NCI-H510A (cell line): Measurements from ENCODE around the gene MEGF6.
"Not testable (repeated sequence)": the region's sequence is repeated elsewhere in the genome, so short reads cannot be mapped to it uniquely, and the experiment has no call there.

ENCODE experiments used
- DNase-seq: peaks from one replicate; lab custom pipeline; 2025; lab: John Stamatoyannopoulos, UW

MEGF6 gene

DNA sequence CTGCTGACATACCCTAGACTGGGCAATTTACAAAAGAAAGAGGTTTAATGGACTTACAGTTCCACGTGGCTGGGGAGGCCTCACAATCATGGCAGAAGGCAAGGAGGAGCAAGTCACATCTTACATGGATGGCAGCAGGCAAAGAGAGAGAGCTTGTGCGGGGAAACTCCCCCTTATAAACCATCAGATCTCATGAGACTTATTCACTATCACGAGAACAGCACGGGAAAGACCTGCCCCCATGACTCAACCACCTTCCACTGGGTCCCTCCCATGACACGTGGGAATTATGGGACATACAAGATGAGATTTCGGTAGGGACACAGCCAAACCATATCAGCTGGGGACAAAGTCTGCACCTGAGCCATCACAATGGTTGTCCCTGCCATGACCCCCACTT lies 35.8 kb downstream of the MEGF6 start:
- DNase-seq = not testable (repeated sequence)

DNA sequence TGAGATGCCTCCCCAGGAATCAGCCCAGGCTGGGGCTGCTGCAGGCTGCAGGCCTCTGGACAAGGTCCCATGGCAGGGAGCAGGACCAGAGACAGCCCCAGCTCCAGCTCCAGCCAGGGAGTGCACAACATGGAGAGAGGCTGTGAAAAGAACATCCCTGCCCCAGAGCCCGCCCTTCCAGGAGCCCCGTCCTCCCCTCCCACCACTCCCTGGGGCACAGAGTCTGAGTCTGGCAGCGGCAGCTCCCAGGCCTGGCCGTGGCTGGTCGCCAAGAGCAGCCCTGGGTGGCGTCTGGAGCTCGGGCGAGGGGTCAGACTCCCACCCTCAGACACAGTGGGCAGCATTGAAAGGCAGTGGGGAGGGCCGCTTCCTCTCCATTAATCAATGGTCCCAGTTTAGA lies 37.8 kb downstream of the MEGF6 start:
- DNase-seq = no peak

DNA sequence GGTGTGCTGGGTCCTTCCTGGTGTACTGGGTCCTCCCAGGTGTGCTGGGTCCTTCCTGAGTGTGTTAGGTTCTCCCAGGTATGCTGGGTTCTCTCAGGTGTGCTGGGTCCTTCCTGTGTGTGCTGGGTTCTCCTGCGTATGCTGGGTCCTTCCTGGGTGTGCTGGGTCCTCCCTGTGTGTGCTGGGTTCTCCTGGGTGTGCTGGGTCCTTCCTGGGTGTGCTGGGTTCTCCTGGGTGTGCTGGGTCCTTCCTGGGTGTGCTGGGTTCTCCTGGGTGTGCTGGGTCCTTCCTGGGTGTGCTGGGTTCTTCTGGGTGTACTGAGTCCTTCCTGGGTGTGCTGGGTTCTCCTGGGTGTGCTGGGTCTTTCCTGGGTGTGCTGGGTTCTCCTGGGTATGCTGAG lies 38.7 kb downstream of the MEGF6 start:
- DNase-seq = not testable (repeated sequence)

DNA sequence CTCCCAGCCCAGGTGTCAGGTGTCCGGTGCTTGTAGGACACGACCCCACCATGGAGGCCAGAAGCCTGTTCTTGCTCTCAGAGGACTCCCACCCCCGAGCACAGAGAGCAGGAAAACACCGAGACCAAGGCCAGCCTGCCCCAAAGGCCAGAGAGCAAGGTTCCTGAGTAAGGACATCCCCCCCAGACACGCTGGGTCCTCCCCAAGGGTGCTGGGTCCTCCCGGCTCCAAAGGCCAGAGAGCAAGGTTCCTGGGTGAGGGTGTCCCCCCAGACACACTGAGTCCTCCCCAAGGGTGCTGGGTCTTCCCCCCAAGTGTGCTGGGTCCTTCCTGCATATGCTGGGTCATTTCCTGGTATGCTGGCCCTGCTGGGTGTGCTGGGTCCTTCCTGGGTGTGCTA lies 40.0 kb downstream of the MEGF6 start:
- no peak for DNase-seq

DNA sequence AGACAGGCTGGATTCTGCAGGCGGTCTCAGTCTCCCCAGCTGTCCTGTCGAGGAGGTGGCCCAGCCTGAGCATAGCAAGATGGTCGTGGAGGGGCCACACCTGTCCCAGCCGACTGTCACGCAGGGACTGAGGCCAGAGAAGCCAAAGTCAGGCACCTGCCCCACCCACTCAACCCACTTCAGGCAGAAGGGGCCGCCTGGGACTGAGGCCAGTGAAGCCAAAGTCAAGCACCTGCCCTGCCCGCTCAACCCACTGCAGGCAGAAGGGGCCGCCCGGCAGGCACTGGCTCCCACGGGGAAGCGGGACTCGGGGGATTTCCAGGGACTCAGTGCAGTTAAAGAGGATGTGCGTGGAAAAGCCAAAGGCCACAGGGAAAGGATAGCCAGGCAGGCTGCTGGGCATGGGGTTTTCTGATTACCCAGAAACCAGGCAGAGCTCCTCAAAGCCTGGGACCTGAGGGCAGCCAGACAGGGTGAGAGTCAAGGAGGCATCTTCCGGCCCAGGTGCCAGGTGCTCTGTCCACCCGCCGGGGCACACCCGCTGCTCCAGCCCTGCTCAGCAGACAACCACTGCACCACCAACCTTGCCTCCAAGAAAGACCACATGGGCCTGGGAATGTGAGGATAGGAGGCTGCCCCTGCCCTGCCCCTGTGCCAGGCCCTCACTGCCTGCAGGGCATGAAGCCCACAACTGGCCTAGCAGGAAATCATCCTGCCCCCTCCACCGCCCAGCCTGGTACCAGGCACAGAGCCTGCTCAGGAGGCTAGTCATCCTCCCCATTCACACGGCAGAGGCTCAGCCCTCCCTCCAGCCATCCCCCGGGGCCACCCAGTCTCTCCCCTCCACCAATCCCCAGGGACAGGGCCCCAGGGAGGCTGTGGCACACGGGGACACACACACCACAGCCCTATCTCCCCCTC lies 41.0 kb downstream of the MEGF6 start:
- no peak for DNase-seq

DNA sequence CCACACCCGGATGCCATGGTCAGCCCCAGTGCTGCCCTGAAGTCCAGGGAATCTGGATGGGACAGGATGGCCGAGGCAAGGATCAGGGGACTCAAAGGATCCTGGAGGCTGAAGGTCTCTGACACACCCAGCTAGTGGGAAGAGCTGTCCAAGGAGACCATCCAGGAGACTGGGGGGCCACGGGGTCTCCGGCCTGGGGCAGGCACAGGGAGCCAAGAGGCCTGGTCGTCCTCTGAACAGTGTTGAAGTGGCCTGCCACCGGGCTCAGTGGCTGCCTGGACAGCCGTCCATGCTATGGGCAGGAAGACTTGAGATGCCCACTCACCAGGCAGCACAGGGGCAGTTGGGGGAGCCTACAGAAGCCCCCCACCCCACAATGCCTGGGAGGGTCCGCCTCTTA lies 41.9 kb downstream of the MEGF6 start:
- DNase-seq = no peak

DNA sequence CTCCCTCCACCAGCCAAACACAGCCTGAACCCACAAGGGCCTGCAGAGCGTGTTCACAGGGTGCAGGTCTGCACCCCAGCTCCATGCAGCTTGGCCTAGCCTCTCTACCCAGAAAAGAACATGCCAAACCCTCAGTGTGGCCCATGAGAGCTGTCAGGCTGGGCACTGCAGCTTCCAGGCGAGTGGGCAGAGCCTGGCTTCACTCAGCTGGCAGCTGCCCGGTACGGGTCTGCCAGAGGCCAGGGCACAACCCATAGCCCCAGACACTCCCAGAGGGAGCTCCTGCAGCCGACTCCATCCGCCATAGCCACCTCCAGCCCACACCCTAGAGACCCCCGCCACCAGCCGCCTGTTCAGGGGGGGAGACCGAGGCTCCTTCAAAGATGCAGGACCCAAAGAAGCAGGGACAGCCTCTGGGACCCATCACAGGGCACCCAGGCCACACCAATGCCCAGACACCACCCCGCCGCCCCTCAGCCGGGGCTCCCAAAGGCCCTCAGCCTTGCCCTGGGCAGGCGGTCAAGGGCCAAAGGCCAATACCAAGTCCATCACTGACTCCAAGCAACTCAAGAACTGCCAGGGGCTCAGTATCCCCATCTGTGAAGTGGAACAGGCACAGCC lies 42.4 kb downstream of the MEGF6 start:
- no peak for DNase-seq

DNA sequence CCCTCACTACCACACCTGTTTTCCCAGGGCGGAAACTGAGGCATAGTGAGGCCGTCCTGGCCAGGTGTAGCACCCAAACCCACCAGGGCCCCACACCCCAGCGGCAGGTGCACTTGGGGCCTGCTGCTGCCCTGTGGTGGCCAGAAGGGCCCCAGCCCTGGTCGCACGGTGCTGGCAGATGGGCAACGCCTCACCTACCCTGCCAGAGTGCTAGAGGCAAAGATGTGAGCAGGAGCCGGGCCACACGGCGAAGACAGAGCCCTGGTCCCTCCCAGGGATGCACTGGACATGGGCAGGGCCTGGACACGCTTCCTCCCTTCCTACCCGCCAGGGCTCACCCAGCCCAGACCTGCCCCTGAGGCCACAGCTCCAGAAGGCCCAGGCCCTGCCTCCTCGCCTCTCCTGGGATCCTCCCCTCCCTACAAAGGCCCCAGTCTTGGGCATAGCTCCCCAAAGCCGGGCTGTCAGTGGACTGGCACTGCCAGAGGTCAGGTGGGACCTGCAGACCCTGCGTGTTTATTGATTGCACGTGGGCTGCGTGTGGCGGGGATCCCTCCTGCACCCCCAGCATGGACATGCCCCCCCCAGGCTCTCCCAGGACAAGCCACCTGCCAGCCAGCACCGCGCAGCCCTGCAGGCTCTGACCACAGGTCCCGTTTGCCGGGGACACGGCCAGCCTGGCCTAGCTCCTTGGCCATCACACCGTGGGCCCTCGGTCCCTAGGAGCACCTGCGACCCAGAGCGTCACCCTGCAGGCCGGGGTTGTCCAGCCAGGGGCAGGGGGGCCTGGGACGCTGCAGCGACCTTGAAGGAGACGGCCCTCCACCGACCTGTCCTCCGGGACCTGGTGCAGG lies 44.1 kb downstream of the MEGF6 start:
- no peak for DNase-seq

DNA sequence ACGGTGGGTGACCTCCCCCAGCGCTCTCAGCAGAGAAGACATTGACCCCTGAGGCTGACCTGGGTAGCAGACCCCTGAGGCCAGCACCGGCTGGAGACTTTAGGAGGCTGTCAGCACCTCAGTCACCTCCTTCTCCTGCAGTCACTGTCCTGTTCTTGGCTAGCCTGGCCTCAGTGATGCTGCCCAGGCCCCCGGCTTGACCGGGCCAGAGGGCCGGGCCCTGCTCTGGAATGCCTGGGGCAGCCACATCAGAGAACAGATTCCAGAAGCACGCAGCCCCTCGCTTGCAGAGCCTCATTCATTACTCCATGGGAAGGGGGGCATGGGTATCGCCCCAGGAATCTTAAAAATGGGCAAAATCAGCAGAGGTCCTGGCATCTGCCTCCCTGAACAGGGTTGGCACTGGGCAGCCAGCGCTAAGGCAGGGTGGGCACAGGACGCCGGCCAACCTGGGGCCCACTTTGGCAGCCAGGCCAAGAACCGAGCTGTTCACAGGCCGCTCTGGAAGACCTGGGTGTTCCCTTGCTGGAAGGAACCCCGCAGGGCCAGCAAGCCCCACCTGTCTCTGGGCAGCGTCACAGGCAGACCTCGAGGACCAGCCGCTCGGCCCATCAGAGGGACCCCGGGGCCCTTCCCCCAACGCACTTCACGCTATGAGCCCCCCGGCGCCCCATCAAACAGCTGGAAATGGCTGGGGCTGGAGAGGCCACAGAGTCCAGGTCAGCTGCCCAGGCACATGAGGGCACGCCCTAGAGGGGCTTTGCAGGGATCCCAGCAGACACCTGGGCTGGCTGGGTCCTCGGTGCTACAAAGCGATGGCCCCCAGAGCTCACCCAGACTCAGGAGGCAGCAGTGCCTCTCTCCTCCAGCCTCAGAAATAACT lies 45.1 kb downstream of the MEGF6 start:
- DNase-seq = no peak

DNA sequence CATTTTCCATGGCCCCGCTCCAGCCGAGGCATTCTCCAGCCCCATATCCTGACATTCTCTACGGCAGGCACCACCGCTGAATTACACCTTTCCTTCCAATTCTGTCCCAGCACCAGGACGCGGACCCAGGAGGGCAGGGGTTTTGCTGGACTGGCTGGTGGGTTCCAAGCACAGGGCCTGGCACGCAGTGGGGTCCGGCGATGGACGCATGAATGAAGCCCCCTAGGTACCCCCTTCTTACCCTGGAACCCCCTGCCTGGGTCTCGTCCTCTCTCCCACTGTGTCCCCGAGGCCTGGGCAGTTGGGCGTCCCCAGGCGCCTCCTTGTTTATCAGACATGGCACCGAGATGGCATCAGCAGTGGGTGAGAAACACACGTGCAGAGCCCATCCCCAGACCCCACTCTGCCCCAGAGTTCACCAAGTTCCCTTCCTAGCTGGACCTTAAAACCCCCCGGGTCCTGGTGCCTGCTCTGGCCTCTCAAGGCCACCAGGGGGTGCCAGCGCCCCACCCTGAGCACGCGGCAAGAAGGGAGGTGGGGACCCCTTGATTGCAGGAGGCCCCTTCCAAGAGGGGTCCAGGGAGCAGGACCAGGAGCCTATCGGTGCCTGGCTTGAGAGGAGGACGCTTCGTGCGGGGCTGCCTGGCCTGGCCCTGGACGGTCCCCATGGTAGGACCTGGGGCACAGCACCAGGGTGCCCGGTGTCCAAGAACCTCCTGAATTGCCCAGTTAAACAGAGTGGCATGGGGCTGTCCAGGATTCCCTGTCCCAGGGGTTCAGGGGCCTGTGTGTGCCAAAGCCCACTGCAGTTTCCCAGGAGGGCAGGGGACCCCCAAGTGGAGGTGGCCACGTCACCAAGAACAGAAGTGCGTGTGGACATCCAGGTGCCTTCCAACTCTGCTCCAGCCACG lies 46.1 kb downstream of the MEGF6 start:
- no peak for DNase-seq

DNA sequence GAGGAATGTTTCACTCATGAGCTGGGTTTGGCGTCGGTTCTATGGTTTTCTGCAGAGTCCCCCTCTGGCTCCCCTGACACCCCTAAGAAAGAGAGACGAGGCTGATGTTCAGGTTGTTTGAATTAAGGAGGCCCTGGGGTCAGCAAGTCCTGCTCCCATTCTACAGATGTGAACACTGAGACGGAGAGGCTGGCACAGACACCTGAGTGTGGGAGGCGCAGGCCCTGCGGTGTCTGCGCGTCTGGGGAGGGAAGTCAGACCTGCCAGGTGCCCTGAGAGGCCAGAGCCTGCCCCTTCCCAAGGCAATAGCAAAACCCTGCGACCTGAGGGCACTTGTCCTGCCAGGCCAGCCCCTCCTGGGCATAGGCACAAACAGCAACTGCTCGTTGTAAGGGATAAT lies 47.7 kb downstream of the MEGF6 start:
- no peak for DNase-seq

DNA sequence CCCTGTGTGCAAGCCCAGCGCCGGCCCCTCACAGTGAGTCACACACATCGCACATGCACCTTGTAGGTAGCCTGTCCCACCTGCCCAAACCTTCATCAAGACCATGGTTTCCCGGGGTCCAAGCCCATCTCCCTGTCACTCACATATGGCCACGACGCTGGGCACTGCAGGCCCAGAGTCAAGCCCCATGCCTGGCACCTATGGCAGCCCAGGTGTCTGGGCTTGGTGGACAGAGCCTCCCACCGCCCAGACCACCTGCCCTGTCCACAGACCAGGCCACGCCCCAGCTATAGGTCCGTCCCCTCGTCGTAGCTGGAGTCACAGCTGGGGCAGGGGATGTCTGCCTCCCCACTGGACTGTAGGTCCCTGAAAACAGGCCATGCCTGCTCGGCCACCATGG lies 48.2 kb downstream of the MEGF6 start:
- no peak for DNase-seq

DNA sequence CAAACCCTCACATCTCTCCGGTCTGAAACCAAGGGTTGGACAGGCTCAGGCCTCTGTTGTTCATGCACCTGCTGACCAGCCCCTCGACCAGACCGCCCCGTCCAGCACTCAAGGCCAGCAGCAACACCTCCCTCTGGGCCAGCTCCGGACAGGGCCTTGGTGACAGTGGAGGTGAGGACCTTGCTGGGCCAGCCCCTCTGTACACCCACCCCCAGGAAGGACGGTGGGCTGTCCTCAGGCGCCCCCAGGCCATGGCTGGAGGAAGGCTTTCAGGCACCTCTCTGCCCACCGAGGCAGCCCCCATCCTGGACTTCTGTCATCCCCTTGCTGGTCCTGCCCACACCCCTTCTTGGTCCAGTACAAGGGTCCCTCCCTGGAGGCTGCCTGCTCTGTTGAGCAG lies 48.6 kb downstream of the MEGF6 start:
- no peak for DNase-seq

DNA sequence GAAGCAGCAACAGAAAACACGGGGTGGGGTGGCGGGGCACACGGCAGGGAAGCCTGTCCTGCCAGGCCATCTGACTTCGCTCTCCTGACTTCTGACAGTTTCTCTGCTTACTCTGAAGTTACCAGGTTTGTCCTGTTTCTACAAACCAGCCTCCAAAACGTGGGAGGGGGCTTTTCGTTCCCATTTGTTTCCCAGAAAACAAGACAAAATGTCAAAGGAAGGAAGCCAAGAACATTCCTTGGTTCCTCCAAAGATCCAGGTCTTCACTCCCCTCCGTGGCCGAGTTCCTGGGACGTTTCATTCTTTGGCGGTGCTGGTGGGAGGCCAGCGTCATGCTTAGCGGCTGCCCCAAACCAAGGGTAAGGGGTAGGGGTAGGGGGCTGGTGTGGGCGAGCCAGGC lies 49.6 kb downstream of the MEGF6 start:
- DNase-seq = no peak

DNA sequence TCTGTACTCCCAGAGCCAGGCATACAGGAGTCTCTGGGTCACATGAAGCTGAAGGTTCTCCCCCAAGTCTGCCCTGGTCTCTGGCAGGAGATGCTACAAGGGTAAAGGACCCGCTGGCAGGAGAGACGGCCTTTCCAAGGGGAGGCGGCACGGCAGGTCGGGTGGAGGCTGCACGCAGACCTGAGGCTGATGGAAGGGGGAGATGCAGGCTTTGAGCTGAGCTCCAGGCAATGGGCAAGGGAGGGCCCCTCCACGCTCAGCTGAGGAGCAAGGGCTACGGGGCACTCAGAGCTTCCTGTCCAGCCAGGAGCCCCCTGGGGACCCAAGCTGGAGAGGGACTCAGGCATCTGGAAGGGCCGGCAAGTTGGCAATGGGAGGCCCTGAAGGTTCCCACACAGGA lies 50.3 kb downstream of the MEGF6 start:
- no peak for DNase-seq

DNA sequence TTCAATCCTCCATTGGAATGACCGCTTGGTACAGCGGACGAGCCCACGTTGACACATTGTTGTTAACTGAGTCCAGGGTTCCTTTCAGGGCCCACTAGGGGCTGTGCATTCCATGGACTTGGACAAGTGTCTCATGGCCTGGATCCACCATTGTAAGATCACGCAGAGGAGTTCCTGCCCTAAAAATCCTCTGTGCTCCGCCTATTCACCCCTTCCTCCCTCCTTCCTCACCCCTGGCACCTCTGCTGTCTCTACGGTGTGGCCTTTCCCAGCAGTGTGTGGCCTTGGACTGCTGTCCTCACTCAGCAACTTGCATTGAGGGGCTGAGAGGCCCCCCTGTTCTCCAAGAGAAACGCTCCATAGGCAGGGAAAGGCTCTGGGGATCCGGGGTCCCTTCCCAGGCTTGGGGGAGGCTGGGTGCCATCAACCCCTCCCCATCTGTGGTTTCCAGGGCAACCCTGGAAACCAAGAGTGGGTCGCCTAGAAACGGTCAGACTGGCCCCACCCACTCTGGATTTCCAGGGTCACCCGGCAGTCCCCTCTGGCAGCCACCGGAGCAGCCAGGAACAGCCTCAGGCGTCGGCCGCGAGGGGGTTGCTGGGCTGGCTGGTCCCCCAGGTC lies 50.9 kb downstream of the MEGF6 start:
- no peak for DNase-seq

DNA sequence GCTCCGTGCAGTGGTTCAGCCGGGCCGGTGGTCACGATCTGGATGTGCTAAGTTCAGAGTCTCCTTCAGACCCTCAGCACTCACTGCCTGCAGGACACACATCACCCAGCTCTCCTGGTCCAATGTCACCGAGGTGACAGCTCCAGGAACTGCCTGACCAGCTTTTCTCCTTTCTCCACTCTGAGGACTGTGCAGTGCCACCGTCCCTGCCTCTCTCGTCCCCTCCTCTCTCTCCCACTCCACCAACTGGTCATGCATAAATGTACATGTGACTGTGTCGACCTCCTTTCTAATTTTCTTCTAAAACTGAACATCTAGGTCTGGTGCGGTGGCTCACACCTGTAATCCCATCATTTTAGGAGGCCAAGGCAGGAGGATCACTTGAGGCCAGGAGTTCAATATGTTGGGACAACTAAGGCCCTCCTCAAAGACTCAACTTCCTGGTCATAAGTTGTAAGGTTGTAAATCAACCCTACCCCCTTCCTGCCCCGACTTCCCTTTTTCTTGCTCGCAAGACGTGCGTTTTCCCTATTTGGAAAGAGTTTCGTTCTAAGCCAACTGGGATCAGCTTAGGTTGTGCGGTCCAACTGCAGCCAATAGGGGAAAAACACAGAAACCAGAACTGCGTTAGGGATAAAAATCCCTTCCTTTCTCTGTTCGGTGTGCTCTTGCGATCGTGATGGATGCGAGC lies 53.1 kb downstream of the MEGF6 start:
- no peak for DNase-seq

DNA sequence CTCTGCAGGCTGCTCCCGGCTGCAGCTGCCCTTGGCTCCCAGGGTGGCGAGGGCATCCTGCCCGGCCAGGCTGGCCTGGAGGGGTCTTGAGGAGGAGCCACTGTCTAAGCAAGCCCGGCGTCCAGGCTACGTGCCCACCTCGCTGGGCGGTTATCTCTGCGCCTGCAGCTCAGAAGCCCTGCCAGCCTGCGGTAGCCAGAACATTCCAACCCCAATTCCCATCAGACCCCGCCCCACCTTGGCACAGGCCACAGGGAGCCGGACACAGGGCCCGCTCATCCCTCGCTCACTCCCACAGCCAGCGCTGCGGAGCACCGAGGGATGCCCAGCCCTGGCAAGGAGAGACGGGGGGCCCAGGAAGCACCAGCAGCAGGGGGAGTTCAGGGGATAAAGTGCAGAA lies 53.9 kb downstream of the MEGF6 start:
- no peak for DNase-seq

DNA sequence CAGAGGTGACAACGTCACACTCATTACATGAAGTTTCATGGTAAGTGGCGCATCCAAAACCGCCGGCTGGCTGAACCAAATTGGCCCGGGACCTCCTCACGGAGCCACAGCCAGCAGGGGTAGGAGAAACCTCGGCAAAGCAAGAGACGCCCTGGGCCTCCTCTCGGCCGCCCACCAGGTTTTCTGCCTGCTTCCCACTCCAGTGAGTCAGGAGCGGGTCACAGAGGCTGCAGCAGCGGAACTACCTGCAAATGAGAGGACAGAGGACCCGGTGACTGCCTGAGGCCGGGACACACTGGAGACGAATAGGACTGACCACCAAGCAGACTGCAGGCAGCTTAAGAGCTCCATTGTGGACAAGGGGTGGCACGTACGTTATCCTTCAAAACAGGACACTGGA lies 55.0 kb downstream of the MEGF6 start:
- no peak for DNase-seq
